ENCODE measurements around the gene FBXO9. TPM values are rescaled to one million over a fixed set of nuclear protein-coding genes. Genes with fewer than 3 reads are reported as not detected.

The FBXO9 gene
- 54.3 TPM for polyA plus RNA-seq (2012; ENCODE audit: insufficient read depth, insufficient read length)

DNA sequence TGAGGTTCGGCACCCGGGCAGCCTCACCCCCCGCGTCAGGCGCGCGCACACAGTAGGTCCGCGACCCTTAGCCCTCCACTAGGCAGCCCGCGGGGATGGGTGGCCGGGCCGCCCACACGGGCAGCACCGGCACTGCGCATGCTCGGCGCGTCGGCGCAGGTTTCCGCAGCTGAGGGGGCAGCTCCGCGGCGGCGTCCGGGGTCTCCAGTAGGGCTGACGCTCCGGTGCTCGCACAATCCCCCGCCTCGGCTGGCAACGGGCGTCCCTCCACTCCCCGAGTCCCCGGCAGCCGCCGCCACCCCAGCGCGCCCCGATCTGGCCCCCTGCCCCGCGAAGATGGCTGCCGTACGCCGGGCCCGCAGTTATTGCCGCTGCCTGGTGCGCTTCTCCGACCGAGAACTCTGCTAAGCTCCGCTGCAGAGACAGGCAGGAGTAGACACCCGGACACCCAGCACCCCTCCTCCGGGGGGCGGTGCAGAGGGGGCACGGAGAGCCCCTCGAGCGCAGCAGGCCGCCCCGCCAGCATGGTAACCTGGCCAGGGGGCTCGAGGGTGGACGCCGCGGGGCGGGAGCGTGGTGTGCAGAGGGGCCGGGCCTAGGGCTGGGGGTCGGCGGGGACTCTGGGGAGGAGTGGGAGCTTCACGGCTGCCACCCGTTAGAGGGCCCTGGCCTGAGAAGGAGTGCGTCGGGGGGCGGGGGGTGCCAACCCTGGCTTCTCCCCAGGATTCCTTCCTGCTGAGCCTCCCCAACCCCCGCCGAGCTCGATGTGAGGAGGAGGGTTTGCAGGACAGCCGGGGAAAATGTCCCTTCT lies at the start of gene FBXO9:
FBXO9 (plus strand) TSS at position 139 of the 811 bp plus-strand sequence; CDS start at position 525, 386 bp downstream.
- peak within 1 kb of the TSS; percentile 88 for H3K4me3 ChIP-seq (ENCODE audit: low read length)
- DNase-seq (ENCODE audit: low read depth, low spot score): peak; percentile 47

- no peak for DNase-seq (ENCODE audit: low read depth, low spot score)
- H3K4me3 ChIP-seq (ENCODE audit: low read length): no peak overlapping the region
Observed at GRCh38 chr6:53015486-53015885, 49.7 kb upstream of the FBXO9 start.

GRCh38 chr6:53018446-53018845 lies 46.8 kb upstream of the FBXO9 start:
- no peak for DNase-seq (ENCODE audit: low read depth, low spot score)
- no peak overlapping the region for H3K4me3 ChIP-seq (ENCODE audit: low read length)

DNA sequence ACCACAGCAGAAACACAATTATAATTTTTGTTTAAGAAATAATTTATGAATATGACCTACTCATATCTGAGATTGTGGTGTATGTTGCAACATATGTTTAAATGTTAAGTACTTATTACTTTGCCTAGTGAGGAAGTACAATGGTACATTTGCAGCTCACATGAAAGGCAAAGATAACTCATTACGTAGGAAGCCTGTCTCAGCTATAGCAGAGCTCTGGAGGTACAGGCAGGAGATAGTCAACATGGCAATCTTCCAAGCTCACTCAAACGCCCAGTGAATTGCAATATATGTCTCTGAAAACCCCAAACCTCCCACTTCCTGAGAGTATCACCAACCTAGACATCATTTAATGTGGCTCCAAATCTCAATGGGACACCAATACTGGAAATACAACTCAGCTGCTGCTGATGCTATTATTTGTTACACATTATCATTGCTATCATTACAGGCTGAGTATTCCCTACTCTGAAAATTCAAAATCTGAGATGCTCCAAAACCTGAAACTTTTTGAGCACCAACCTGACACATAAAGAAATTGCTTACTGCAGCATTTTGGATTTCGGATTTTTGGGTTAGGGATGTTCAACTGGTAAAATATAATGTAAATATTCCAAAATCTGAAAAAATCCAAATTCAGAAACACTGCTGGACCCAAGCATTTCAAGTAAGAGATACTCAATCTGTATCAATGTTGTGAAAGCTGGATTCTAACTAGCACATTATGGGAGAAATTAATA lies 45.0 kb upstream of the FBXO9 start:
- no peak overlapping the region for H3K4me3 ChIP-seq (ENCODE audit: low read length)
- DNase-seq (ENCODE audit: low read depth, low spot score): peak; percentile 81

GRCh38 chr6:53023323-53023722 lies 41.9 kb upstream of the FBXO9 start:
- DNase-seq (ENCODE audit: low read depth, low spot score): no peak
- H3K4me3 ChIP-seq (ENCODE audit: low read length): no peak overlapping the region

- H3K4me3 ChIP-seq (ENCODE audit: low read length): no peak overlapping the region
- DNase-seq (ENCODE audit: low read depth, low spot score): no peak
Observed at GRCh38 chr6:53026526-53026925, 38.7 kb upstream of the FBXO9 start.

GRCh38 chr6:53027131-53027718 lies 38.0 kb upstream of the FBXO9 start:
- DNase-seq (ENCODE audit: low read depth, low spot score): no peak

GRCh38 chr6:53028467-53028866 lies 36.7 kb upstream of the FBXO9 start:
- H3K4me3 ChIP-seq (ENCODE audit: low read length): no peak overlapping the region
- DNase-seq (ENCODE audit: low read depth, low spot score): no peak

More at GRCh38 chr6:53027131-53027718, 38.0 kb upstream of the FBXO9 start:
- H3K4me3 ChIP-seq (ENCODE audit: low read length): no peak overlapping the region

GRCh38 chr6:53029257-53029656 lies 35.9 kb upstream of the FBXO9 start:
- no peak overlapping the region for H3K4me3 ChIP-seq (ENCODE audit: low read length)
- DNase-seq (ENCODE audit: low read depth, low spot score): no peak

DNA sequence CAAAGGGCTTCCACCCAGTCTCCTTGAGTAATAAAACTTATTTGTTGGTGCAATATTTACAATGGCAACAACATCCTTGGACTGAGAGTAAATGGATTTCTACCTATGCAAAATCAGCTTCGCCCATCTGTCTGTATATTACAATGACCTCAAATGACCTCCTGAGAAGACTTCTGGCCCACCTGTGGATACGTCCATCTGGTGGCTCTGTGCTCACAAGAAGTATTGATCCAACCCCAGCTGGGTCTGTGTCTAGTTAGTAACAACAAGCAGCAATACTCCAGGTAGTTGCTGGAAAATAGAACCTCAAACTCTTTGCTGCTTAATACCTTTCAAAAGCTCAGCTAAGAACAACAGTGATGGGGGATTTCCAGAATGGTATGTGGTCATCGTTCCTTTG lies 35.4 kb upstream of the FBXO9 start:
- DNase-seq (ENCODE audit: low read depth, low spot score): no peak
- H3K4me3 ChIP-seq (ENCODE audit: low read length): no peak overlapping the region

- H3K4me3 ChIP-seq (ENCODE audit: low read length): no peak overlapping the region
- no peak for DNase-seq (ENCODE audit: low read depth, low spot score)
Observed at GRCh38 chr6:53031281-53031680, 33.9 kb upstream of the FBXO9 start.

DNA sequence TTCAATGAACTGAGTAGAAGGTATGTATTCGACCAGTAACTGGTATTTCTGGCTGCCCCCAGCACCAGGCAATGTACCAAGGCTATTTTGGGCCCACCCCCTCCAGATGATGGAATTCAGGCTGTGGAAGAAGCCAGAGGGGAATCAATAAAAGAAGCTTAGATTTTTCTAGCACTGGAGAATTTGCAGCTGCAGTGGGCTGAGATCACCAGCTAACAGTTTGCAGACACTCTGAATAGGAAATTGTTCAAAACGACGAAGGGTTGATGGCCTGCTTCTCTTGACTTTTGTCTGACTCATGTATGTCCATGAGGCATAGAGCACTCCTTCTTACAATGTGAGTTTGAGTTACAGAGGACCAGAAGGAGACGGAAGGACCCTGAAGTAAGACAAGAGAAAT lies 32.4 kb upstream of the FBXO9 start:
- H3K4me3 ChIP-seq (ENCODE audit: low read length): no peak overlapping the region
- no peak for DNase-seq (ENCODE audit: low read depth, low spot score)

DNA sequence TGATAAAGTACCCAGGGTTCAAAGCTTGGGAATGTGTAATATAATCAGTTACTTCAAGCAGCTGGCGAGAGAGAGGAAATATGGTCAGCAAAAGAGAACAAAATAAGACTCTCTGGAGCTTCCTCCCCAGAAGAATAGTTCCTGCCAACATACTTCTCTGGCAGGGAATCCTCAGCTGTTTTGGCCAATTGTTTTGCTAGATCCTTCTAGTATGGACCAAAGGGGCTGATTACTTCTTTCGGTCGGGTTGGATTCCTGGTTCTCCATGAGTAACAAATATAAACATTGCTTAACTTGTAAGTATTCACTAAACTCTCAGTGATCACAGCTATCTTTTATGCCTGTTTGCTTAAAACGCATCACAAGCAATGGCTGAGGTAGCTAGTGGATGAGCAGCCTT lies 31.4 kb upstream of the FBXO9 start:
- DNase-seq (ENCODE audit: low read depth, low spot score): no peak
- H3K4me3 ChIP-seq (ENCODE audit: low read length): no peak overlapping the region

GRCh38 chr6:53035549-53036213 lies 29.5 kb upstream of the FBXO9 start:
- DNase-seq (ENCODE audit: low read depth, low spot score): no peak
- H3K4me3 ChIP-seq (ENCODE audit: low read length): no peak overlapping the region

- H3K4me3 ChIP-seq (ENCODE audit: low read length): no peak overlapping the region
- no peak for DNase-seq (ENCODE audit: low read depth, low spot score)
Observed at GRCh38 chr6:53038141-53038540, 27.1 kb upstream of the FBXO9 start.

GRCh38 chr6:53038596-53038995 lies 26.6 kb upstream of the FBXO9 start:
- no peak overlapping the region for H3K4me3 ChIP-seq (ENCODE audit: low read length)
- DNase-seq (ENCODE audit: low read depth, low spot score): no peak

- no peak for DNase-seq (ENCODE audit: low read depth, low spot score)
- H3K4me3 ChIP-seq (ENCODE audit: low read length): no peak overlapping the region
Observed at GRCh38 chr6:53041356-53041755, 23.8 kb upstream of the FBXO9 start.

GRCh38 chr6:53042112-53042511 lies 23.1 kb upstream of the FBXO9 start:
- DNase-seq (ENCODE audit: low read depth, low spot score): no peak
- no peak overlapping the region for H3K4me3 ChIP-seq (ENCODE audit: low read length)

DNA sequence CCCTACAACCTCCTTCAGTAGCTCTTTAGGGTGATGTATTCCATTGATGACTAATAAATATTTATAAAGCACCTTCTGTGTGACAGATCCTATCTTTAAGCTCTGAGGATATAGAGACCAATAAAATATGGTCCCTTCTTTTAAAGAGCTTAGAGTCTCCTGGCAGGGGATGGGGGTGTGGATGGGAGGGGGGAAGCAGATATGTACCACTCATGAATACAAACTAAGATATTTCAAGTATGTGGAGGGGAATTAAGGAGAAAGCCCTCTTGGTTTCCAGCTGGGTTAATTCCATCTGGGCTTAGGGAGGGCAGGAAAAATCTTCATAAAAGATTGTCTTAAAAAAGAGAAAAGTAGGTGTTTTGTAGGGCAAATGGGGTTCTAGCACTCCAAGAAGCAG lies 21.6 kb upstream of the FBXO9 start:
- H3K4me3 ChIP-seq (ENCODE audit: low read length): no peak overlapping the region
- no peak for DNase-seq (ENCODE audit: low read depth, low spot score)

- no peak for DNase-seq (ENCODE audit: low read depth, low spot score)
- H3K4me3 ChIP-seq (ENCODE audit: low read length): no peak overlapping the region
Observed at GRCh38 chr6:53044071-53044470, 21.1 kb upstream of the FBXO9 start.

Measured in Jurkat, Clone E6-1 (cell line).